Ascending aorta (tissue), 2 donors: ENCODE measurements around the gene FAM181A. TPM values are rescaled to one million over a fixed set of nuclear protein-coding genes. Genes with fewer than 3 reads are reported as not detected.

Experiments used
- DNase-seq, 2 donors: peaks; one replicate each; pipeline ENCODE4 v3.0.0-alpha.2; 2019; ENCODE audit warnings: low spot score in 2 of 2
- H3K27ac ChIP-seq, 2 donors: fragments of 200-600 bp; sonication (generic); one replicate each; pipeline ENCODE4 v1.5.1; 2016 to 2017; ENCODE audit warnings: mild to moderate bottlenecking in 1 of 2
- H3K27me3 ChIP-seq: fragments of 200-600 bp; sonication (generic); one replicate; pipeline ENCODE4 v1.5.1; 2017
- H3K36me3 ChIP-seq, 2 donors: fragments of 200-600 bp; sonication (generic); one replicate each; pipeline ENCODE4 v1.5.1; 2016
- H3K4me1 ChIP-seq, 2 donors: fragments of 200-600 bp; sonication (generic); one replicate each; pipeline ENCODE4 v1.5.1; 2016 to 2017; ENCODE audit warnings: mild to moderate bottlenecking in 1 of 2
- H3K4me3 ChIP-seq, 2 donors: fragments of 200-600 bp; sonication (generic); one replicate each; pipeline ENCODE4 v1.5.1; 2016 to 2017; ENCODE audit warnings: mild to moderate bottlenecking in 1 of 2
- H3K9me3 ChIP-seq, 2 donors: fragments of 200-600 bp; sonication (generic); one replicate each; pipeline ENCODE4 v1.5.1; 2016
- CTCF ChIP-seq, 3 experiments: fragments of 200-600 bp in 2 of 3; fragments of 450-650 bp in 1 of 3; sonication (generic) in 2 of 3; IDR thresholded peaks; one replicate each; pipeline ENCODE4 v1.5.1; 2016 to 2019; ENCODE audit warnings: antibody characterized with exemption in 3 of 3, mild to moderate bottlenecking in 1 of 3, moderate library complexity in 1 of 3
- intact Hi-C: fragments of 100-400 bp; cut with DNase I; formaldehyde crosslinking; loops from one replicate; pipeline ENCODE4 v1.15.1; 2023
- total RNA-seq: library from RNA; depleted of rRNA; stranded (reverse); fragments of >200 nt; gene quantifications from one replicate; pipeline ENCODE4 v1.1.0, GENCODE V29; 2016

FAM181A gene
- total RNA-seq, 1 donor from 2014 or later: not detected

- DNase-seq: no peak
- Histone ChIP-seq H3K4me1 (no peaks in the 10 kb centered on the region), H3K27me3 (no peaks in the 10 kb centered on the region), H3K4me3 (no peak overlapping the region), H3K27ac (no peak overlapping the region), H3K36me3 (no peaks in the 10 kb centered on the region), H3K9me3 (no peaks in the 10 kb centered on the region)
- TF ChIP-seq CTCF (IDR thresholded peaks at IDR 0.05): no peak
- intact Hi-C loops: no loop called here
Measured at GRCh38 chr14:93898731-93899130, 28.4 kb upstream of the FAM181A start.

- H3K4me3 ChIP-seq: no peak overlapping the region
- H3K27ac ChIP-seq: no peak overlapping the region
- H3K4me1 ChIP-seq: no peaks in the 10 kb centered on the region
- H3K9me3 ChIP-seq: no peaks in the 10 kb centered on the region
- intact Hi-C loops: no loop called here
- no peaks in the 10 kb centered on the region for H3K27me3 ChIP-seq
- TF ChIP-seq CTCF (IDR thresholded peaks at IDR 0.05): no peak
- H3K36me3 ChIP-seq: no peaks in the 10 kb centered on the region
- DNase-seq: no peak
Measured at GRCh38 chr14:93901813-93902212, 25.3 kb upstream of the FAM181A start.

- no peaks in the 10 kb centered on the region for H3K9me3 ChIP-seq
- no peak overlapping the region for H3K4me3 ChIP-seq
- H3K27me3 ChIP-seq: no peaks in the 10 kb centered on the region
- DNase-seq: no peak
- no peaks in the 10 kb centered on the region for H3K4me1 ChIP-seq
- H3K27ac ChIP-seq: no peak overlapping the region
- no peaks in the 10 kb centered on the region for H3K36me3 ChIP-seq
- TF ChIP-seq CTCF (IDR thresholded peaks at IDR 0.05): no peak
- intact Hi-C loops: no loop called here
Measured at GRCh38 chr14:93902619-93903307, 24.4 kb upstream of the FAM181A start.

GRCh38 chr14:93903342-93904184 is 23.6 kb upstream of the FAM181A start:
- TF ChIP-seq CTCF (IDR thresholded peaks at IDR 0.05): peak in 1 of 3 experiments; percentile 32
- intact Hi-C loops: no loop called here
- no peak for DNase-seq
- no peak overlapping the region for H3K4me3 ChIP-seq
- H3K27me3 ChIP-seq: no peaks in the 10 kb centered on the region
- H3K27ac ChIP-seq: no peak overlapping the region
- no peaks in the 10 kb centered on the region for H3K4me1 ChIP-seq
- no peaks in the 10 kb centered on the region for H3K36me3 ChIP-seq
- H3K9me3 ChIP-seq: no peaks in the 10 kb centered on the region

GRCh38 chr14:93905623-93906022 is 21.5 kb upstream of the FAM181A start:
- no peak overlapping the region for H3K27ac ChIP-seq
- no peak for TF ChIP-seq CTCF (IDR thresholded peaks at IDR 0.05)
- no peaks in the 10 kb centered on the region for H3K36me3 ChIP-seq
- H3K27me3 ChIP-seq: no peaks in the 10 kb centered on the region
- H3K4me1 ChIP-seq: no peaks in the 10 kb centered on the region
- intact Hi-C loops: loop anchor here (2.0 kb wide), 1 partner anchor 251 kb away; no protein-coding TSS in a partner anchor
- H3K9me3 ChIP-seq: no peaks in the 10 kb centered on the region
- DNase-seq: no peak
- H3K4me3 ChIP-seq: no peak overlapping the region
